ENCODE results near the gene IL33. TPM values are rescaled to one million over a fixed set of nuclear protein-coding genes. Genes with fewer than 3 reads are reported as not detected.

IL33 gene
- total RNA-seq, 4 donors from 2014 or later: 63.1 to 178 (median 104) TPM

DNA sequence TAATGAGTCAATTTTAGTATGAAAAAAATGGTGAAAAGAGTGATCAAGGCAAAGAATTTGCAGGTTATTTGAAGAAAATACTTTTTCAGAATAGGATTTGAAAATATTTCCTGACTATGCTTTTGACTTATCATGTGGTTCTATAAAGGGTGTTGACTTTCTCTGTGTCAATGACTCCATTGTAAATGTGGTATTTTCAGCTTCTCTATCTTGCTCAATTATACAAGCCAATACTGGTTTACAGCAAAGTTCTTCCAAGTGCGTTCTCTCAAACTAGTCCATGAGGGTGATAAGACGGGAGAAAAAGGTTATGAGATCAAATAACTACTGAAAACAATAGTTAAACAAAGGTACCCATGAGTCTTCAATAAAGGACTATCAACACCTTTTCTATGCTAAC lies 21.7 kb downstream of the IL33 start:
- H3K4me3 ChIP-seq: no peak overlapping the region
- no peak overlapping the region for H3K27ac ChIP-seq (replicated peaks in 1 of 4)
- DNase-seq (ENCODE audit: extremely low spot score): no peak
- intact Hi-C loops (cut with DNase I): no loop called here
- TF ChIP-seq POLR2A (IDR thresholded peaks at IDR 0.05; ENCODE audit: low read depth) (no peak), POLR2AphosphoS5 (IDR thresholded peaks at IDR 0.05) (no peak), EP300 (IDR thresholded peaks at IDR 0.05) (no peak)
- TF ChIP-seq, protein P1, sequence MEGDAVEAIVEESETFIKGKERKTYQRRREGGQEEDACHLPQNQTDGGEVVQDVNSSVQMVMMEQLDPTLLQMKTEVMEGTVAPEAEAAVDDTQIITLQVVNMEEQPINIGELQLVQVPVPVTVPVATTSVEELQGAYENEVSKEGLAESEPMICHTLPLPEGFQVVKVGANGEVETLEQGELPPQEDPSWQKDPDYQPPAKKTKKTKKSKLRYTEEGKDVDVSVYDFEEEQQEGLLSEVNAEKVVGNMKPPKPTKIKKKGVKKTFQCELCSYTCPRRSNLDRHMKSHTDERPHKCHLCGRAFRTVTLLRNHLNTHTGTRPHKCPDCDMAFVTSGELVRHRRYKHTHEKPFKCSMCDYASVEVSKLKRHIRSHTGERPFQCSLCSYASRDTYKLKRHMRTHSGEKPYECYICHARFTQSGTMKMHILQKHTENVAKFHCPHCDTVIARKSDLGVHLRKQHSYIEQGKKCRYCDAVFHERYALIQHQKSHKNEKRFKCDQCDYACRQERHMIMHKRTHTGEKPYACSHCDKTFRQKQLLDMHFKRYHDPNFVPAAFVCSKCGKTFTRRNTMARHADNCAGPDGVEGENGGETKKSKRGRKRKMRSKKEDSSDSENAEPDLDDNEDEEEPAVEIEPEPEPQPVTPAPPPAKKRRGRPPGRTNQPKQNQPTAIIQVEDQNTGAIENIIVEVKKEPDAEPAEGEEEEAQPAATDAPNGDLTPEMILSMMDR (IDR thresholded peaks at IDR 0.05): no peak
- 94% methylated on average over 2 of the region's 2 CpGs for WGBS
- H3K9me3 ChIP-seq: no peaks in the 10 kb centered on the region
- H3K36me3 ChIP-seq: peaks cover 0 to 7% (median 3%) of the 10 kb centered on the region in 4 donors
- H3K4me1 ChIP-seq: peaks cover 0 to 41% (median 36%) of the 10 kb centered on the region in 4 donors
- no peaks in the 10 kb centered on the region for H3K27me3 ChIP-seq

- peaks cover 0 to 27% (median 21%) of the 10 kb centered on the region in 4 donors for H3K4me1 ChIP-seq
- peaks cover 9 to 25% (median 15%) of the 10 kb centered on the region in 4 donors for H3K36me3 ChIP-seq
- WGBS: 82% methylated on average over 5 of the region's 5 CpGs
- H3K4me3 ChIP-seq: no peak overlapping the region
- intact Hi-C loops (cut with DNase I): no loop called here
- no peak overlapping the region for H3K27ac ChIP-seq (replicated peaks in 1 of 4)
- TF ChIP-seq POLR2AphosphoS5 (IDR thresholded peaks at IDR 0.05) (no peak), POLR2A (IDR thresholded peaks at IDR 0.05; ENCODE audit: low read depth) (no peak), EP300 (IDR thresholded peaks at IDR 0.05) (no peak)
- TF ChIP-seq, protein P1 (IDR thresholded peaks at IDR 0.05): no peak
- H3K9me3 ChIP-seq: no peaks in the 10 kb centered on the region
- DNase-seq (ENCODE audit: extremely low spot score): no peak
- no peaks in the 10 kb centered on the region for H3K27me3 ChIP-seq
Measured at GRCh38 chr9:6239048-6239461, 23.4 kb downstream of the IL33 start.

DNA sequence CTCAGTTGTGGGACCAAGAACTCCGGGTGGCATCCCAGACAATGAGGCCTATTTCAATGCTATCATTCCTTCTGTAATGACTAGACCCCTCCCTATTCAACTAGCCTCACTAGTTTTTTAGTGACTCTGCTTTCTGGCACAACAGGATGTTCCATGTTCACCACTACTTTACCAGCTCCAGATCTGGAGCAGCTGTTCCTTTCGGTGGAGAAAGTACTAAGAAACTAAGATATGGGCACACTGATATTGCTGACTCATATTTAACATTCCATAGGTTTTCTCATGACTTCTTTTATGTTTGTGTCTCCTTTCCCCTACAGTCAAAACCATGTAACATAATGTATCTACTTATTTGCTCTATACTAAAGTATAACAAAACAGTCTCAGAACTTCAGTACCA lies 24.1 kb downstream of the IL33 start:
- H3K4me1 ChIP-seq: peaks cover 0 to 22% (median 17%) of the 10 kb centered on the region in 4 donors
- H3K27me3 ChIP-seq: no peaks in the 10 kb centered on the region
- no peak overlapping the region for H3K4me3 ChIP-seq
- no peaks in the 10 kb centered on the region for H3K9me3 ChIP-seq
- no peak for DNase-seq (ENCODE audit: extremely low spot score)
- intact Hi-C loops (cut with DNase I): no loop called here
- H3K36me3 ChIP-seq: peaks cover 9 to 32% (median 18%) of the 10 kb centered on the region in 4 donors
- 85% methylated on average over 2 of the region's 2 CpGs for WGBS
- no peak for TF ChIP-seq EP300 (IDR thresholded peaks at IDR 0.05)
- no peak for TF ChIP-seq POLR2AphosphoS5 (IDR thresholded peaks at IDR 0.05)
- TF ChIP-seq POLR2A (IDR thresholded peaks at IDR 0.05; ENCODE audit: low read depth): no peak
- TF ChIP-seq, protein P1 (IDR thresholded peaks at IDR 0.05): no peak
- no peak overlapping the region for H3K27ac ChIP-seq (replicated peaks in 1 of 4)

GRCh38 chr9:6243746-6244145 lies 28.1 kb downstream of the IL33 start:
- no peaks in the 10 kb centered on the region for H3K9me3 ChIP-seq
- intact Hi-C loops (cut with DNase I): no loop called here
- peaks cover 9 to 47% (median 20%) of the 10 kb centered on the region in 4 donors for H3K36me3 ChIP-seq
- peaks cover 0 to 6% (median 2%) of the 10 kb centered on the region in 4 donors for H3K4me1 ChIP-seq
- H3K4me3 ChIP-seq: no peak overlapping the region
- no peak overlapping the region for H3K27ac ChIP-seq (replicated peaks in 1 of 4)
- no peak for DNase-seq (ENCODE audit: extremely low spot score)
- no peaks in the 10 kb centered on the region for H3K27me3 ChIP-seq
- TF ChIP-seq EP300 (IDR thresholded peaks at IDR 0.05): no peak
- no peak for TF ChIP-seq POLR2AphosphoS5 (IDR thresholded peaks at IDR 0.05)
- no peak for TF ChIP-seq POLR2A (IDR thresholded peaks at IDR 0.05; ENCODE audit: low read depth)
- TF ChIP-seq, protein P1 (IDR thresholded peaks at IDR 0.05): no peak

GRCh38 chr9:6247266-6247665 lies 31.7 kb downstream of the IL33 start:
- Histone ChIP-seq H3K27ac (replicated peaks in 1 of 4) (no peak overlapping the region), H3K4me3 (no peak overlapping the region), H3K27me3 (no peaks in the 10 kb centered on the region), H3K9me3 (no peaks in the 10 kb centered on the region), H3K4me1 (no peaks in the 10 kb centered on the region), H3K36me3 (peaks cover 4 to 65% (median 24%) of the 10 kb centered on the region in 4 donors)
- WGBS: 51% methylated on average over 4 of the region's 4 CpGs
- no peak for DNase-seq (ENCODE audit: extremely low spot score)
- intact Hi-C loops (cut with DNase I): no loop called here
- TF ChIP-seq POLR2AphosphoS5 (IDR thresholded peaks at IDR 0.05): no peak

All from esophagus muscularis mucosa (tissue), 4 donors.